ENCODE measurements around the gene KHDRBS1.

DNA sequence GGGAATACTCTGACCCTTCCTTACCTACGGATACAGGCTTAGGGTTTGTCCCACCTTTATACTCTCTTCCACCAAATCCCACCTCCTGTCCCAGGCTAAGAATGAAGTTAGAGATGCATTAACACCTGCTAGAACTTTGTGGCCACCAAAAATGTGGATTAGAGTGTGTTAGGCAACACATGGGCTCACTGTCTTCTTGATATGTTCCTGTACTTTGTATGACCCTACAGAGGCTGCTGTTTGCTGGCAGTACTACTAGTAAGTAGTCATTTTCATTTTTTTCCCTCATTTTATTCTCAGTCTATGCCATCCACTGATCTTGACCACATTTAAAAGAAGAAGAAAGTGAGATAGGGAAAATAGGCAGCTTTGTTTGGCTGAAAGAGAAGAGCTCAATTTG is 38.0 kb downstream of the KHDRBS1 start:
- TF ChIP-seq TAF1 (IDR thresholded peaks at IDR 0.05; ENCODE audit: low read depth) (no peak), RAD21 (IDR thresholded peaks at IDR 0.05; ENCODE audit: low read depth) (no peak), ZBTB7A (IDR thresholded peaks at IDR 0.05; ENCODE audit: low read depth) (no peak), FOXM1 (IDR thresholded peaks at IDR 0.05; ENCODE audit: borderline replicate concordance, low read depth) (no peak)
- TF ChIP-seq, protein P1, sequence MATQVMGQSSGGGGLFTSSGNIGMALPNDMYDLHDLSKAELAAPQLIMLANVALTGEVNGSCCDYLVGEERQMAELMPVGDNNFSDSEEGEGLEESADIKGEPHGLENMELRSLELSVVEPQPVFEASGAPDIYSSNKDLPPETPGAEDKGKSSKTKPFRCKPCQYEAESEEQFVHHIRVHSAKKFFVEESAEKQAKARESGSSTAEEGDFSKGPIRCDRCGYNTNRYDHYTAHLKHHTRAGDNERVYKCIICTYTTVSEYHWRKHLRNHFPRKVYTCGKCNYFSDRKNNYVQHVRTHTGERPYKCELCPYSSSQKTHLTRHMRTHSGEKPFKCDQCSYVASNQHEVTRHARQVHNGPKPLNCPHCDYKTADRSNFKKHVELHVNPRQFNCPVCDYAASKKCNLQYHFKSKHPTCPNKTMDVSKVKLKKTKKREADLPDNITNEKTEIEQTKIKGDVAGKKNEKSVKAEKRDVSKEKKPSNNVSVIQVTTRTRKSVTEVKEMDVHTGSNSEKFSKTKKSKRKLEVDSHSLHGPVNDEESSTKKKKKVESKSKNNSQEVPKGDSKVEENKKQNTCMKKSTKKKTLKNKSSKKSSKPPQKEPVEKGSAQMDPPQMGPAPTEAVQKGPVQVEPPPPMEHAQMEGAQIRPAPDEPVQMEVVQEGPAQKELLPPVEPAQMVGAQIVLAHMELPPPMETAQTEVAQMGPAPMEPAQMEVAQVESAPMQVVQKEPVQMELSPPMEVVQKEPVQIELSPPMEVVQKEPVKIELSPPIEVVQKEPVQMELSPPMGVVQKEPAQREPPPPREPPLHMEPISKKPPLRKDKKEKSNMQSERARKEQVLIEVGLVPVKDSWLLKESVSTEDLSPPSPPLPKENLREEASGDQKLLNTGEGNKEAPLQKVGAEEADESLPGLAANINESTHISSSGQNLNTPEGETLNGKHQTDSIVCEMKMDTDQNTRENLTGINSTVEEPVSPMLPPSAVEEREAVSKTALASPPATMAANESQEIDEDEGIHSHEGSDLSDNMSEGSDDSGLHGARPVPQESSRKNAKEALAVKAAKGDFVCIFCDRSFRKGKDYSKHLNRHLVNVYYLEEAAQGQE (IDR thresholded peaks at IDR 0.05; ENCODE audit: low read depth): no peak
- TF ChIP-seq, protein P2, sequence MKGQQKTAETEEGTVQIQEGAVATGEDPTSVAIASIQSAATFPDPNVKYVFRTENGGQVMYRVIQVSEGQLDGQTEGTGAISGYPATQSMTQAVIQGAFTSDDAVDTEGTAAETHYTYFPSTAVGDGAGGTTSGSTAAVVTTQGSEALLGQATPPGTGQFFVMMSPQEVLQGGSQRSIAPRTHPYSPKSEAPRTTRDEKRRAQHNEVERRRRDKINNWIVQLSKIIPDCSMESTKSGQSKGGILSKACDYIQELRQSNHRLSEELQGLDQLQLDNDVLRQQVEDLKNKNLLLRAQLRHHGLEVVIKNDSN (IDR thresholded peaks at IDR 0.05): no peak
